GM12873 (cell line): Measurements from ENCODE around the gene APBA1.

Source experiments
- TF ChIP-seq, protein P1 (sequence below): IDR thresholded peaks from 2 replicates; pipeline ENCODE4 v1.5.1; 2012; ENCODE audit warnings: low read depth, mild to moderate bottlenecking, moderate library complexity, low read length, control low read depth; ENCODE audit not compliant: insufficient read depth; ENCODE audit errors: missing control alignments

The APBA1 gene

DNA sequence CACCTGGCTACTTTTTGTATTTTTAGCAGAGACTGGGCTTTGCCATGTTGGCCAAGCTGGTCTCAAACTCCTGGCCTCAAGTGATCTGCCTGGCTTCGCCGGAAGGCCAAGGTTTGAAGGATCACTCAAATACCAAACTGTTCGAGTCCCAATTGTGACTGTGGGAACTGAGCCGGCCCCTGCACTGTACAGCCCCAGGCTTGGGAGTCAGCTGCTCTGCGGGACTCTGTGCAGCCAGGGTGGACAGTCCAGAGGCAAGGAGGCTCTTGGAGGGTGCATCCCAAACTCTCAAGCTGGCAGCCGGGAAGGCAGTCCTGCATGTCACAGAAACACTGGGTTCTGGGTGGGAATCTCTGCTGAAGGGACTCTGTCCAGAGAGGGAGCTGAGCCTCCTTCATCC, 238.2 kb downstream of the APBA1 start:
- TF ChIP-seq, protein P1, sequence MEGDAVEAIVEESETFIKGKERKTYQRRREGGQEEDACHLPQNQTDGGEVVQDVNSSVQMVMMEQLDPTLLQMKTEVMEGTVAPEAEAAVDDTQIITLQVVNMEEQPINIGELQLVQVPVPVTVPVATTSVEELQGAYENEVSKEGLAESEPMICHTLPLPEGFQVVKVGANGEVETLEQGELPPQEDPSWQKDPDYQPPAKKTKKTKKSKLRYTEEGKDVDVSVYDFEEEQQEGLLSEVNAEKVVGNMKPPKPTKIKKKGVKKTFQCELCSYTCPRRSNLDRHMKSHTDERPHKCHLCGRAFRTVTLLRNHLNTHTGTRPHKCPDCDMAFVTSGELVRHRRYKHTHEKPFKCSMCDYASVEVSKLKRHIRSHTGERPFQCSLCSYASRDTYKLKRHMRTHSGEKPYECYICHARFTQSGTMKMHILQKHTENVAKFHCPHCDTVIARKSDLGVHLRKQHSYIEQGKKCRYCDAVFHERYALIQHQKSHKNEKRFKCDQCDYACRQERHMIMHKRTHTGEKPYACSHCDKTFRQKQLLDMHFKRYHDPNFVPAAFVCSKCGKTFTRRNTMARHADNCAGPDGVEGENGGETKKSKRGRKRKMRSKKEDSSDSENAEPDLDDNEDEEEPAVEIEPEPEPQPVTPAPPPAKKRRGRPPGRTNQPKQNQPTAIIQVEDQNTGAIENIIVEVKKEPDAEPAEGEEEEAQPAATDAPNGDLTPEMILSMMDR, result no peak

DNA sequence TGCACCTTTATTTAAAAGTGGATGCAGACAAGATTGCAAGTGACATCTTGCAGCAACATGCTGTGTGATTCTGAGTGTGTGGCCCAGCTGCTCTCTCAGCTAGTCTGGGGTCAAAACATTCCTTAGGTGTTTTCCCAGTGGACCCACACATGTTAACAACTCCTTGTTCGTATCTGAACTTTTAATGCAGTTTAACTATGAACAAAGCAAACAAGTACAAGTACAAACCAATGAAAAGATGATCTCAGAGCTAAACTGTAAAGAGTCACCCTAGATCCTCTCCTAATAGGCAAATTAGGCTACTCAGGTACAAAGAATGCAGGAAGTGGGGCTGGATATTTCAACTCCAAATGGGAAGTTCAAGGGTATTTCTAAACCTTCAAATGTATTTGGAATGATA, 238.8 kb downstream of the APBA1 start:
- TF ChIP-seq, protein P1, result no peak

DNA sequence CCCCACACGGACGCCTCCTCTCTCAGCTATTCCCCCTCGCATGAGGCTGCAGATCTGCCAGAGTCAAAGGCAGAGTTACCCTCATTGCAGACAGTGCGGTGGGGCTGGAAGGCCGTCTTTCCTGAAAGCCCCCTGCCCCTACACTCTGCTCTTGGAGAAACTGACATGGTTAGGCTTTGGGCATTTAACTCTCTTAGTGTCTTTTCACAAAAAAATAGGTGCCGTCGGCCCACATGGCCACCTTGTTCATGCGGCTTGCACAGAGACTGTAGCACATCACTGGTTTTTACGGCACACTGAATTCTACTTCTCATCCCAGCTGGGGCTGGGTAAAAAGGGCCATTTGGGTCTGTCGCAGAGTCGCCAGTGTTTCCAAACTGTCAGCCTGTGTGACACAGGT, 239.5 kb downstream of the APBA1 start:
- TF ChIP-seq, protein P1, result no peak

DNA sequence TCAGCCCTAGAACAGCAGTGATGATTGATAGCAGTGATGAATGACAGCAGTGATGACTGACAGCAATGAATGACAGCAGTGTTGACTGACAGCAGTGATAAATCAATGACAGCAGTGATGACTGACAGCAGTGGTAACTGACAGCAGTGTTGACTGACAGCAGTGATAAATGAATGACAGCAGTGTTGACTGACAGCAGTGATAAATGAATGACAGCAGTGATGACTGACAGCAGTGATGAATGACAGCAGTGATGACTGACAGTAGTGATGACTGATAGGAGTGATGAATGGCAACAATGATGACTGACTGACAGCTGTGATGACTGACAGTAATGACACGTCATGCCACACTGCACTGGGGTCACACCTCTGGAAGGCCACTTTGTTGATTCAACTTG, 240.4 kb downstream of the APBA1 start:
- TF ChIP-seq, protein P1, result no peak

DNA sequence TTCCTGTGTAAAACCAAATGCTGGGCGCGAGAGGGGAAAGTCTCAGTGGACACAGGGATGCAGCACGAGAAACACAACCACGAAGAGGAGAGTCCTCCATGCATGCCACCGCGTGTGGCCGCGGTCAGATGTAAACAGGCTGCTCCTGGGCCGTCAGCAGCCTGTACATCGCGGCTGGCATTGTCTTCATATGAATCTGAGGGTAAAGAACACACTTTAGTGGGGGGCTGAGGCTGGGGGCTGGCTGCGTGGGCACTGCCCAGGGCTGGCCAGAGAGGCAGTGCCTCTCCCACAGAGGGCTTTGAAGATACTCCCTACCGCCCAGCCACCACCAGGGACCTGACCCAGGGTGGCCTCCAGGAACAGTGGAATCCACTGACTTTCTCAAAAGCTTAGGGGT, 241.0 kb downstream of the APBA1 start:
- TF ChIP-seq, protein P1, result no peak

DNA sequence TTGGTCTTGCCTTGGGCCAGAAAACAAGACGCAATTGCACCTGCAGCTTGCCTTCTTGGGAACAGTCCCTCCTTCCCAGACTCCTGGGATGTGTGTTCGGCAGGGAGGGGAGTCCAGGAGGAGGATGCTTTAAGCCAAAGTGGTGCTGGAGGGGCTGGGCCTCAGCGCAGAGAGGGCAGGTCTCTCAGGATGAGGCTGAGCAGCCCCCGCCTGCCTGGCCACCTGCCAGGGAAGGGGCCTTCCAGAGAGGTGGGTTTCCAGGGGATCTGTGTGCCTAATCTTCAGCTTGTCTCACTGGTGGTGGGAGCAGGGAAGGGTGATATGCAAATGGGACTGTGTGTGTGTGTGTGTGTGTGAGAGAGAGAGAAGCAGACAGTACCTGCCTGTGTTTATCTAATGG, 242.0 kb downstream of the APBA1 start:
- TF ChIP-seq, protein P1, result no peak

DNA sequence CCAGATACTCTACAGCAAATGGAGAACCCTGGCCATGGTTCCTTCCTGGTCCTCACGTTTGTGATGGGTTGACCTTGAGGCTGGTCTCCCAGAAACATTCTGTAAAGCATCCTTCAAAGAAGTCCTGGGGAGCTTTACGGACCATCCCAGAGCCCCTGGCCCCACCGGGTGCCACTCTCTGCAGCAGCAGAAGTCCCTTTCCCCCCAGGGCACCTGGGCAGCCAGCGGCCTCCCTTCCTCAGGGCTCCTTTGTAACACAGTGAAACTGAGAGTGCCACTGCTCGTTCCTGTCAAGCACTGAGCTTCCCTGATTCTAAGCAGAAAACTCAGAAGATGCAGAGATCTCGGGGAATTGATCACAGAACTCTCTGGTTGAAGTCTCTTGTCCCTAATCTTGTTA, 242.9 kb downstream of the APBA1 start:
- TF ChIP-seq, protein P1, result no peak

DNA sequence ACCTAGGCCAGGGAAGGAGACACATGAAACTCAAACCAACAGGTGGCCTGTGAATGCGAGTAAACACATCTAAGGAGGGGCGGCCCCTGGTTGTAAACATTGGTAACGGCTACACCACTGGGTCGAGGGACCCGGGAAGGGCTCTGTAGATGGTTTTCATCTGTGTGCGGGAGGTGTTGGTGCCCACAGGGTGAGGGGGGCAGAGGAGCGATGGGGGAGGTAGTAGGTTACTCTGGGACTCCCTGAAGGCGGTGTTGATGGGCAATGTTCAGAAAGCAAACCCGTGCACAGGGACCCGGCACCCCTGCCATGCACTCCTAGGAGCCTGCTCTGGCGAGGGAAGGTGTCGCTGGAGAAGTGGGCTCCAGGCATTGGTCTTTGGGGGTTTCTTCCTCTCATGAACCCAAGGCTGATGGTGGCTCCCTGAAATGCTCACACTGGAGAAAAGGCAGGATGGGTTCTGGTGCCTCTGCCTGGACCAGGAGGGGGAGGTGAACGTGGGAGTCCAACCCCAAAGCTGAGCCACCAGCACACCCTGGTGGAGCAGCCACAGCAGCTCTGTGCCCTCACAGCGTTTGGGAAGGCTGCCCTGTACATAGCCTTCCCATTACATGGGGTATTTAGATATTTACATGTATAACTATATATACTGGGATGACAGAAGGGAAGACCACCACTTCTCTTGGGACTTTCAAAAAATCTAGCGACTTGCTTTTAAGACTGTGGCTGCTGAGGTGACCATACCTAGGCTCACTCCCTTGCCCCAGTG, 244.0 kb downstream of the APBA1 start:
- TF ChIP-seq, protein P1, result no peak
